ENCODE data around the gene CLEC2D.
A peak's percentile ranks its signal among the peaks of the same experiment; 100 is the strongest.
"Not testable (repeated sequence)": the region's sequence is repeated elsewhere in the genome, so short reads cannot be mapped to it uniquely, and the experiment has no call there.

Gene CLEC2D

DNA sequence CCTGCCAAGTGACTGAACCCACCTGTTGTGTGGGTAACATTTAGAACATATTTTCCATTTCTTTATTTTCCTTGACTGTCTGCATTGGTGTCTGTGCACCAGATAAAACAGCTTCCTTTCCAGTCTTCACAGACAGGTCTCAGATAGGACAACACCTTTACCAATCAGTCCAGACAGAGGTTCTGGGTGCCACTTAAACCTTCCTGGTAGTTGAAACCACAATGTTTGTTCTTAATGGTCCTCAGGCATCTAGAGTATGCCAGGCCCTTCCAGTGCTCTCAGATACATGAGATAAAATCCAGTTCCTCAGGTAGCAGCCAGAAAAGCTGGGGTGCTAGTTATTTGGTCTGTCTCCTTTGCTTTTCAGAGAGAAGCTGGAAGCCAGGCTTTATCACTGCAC, 7.0 kb upstream of the CLEC2D start:
- TF ChIP-seq, protein P1, sequence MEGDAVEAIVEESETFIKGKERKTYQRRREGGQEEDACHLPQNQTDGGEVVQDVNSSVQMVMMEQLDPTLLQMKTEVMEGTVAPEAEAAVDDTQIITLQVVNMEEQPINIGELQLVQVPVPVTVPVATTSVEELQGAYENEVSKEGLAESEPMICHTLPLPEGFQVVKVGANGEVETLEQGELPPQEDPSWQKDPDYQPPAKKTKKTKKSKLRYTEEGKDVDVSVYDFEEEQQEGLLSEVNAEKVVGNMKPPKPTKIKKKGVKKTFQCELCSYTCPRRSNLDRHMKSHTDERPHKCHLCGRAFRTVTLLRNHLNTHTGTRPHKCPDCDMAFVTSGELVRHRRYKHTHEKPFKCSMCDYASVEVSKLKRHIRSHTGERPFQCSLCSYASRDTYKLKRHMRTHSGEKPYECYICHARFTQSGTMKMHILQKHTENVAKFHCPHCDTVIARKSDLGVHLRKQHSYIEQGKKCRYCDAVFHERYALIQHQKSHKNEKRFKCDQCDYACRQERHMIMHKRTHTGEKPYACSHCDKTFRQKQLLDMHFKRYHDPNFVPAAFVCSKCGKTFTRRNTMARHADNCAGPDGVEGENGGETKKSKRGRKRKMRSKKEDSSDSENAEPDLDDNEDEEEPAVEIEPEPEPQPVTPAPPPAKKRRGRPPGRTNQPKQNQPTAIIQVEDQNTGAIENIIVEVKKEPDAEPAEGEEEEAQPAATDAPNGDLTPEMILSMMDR (conservative IDR thresholded peaks at IDR 0.05; ENCODE audit: low read depth, low read length) = no peak
- Histone ChIP-seq H3K4me3 (IDR thresholded peaks at IDR 0.05; ENCODE audit: insufficient read depth, low read depth, low read length) (no peak overlapping the region), H3K9ac (no peak overlapping the region), H2AFZ (ENCODE audit: low read depth) (no peak overlapping the region), H3K4me2 (no peak overlapping the region), H4K20me1 (ENCODE audit: insufficient read depth) (no peaks in the 10 kb centered on the region), H3K4me1 (ENCODE audit: low read depth, poor library complexity, severe bottlenecking) (peaks cover 18% of the 10 kb centered on the region), H3K27ac (no peak overlapping the region), H3K36me3 (ENCODE audit: insufficient read depth) (no peaks in the 10 kb centered on the region), H3K79me2 (ENCODE audit: insufficient read depth, low read depth) (no peaks in the 10 kb centered on the region), H3K27me3 (ENCODE audit: insufficient read depth, low read depth) (no peaks in the 10 kb centered on the region)

DNA sequence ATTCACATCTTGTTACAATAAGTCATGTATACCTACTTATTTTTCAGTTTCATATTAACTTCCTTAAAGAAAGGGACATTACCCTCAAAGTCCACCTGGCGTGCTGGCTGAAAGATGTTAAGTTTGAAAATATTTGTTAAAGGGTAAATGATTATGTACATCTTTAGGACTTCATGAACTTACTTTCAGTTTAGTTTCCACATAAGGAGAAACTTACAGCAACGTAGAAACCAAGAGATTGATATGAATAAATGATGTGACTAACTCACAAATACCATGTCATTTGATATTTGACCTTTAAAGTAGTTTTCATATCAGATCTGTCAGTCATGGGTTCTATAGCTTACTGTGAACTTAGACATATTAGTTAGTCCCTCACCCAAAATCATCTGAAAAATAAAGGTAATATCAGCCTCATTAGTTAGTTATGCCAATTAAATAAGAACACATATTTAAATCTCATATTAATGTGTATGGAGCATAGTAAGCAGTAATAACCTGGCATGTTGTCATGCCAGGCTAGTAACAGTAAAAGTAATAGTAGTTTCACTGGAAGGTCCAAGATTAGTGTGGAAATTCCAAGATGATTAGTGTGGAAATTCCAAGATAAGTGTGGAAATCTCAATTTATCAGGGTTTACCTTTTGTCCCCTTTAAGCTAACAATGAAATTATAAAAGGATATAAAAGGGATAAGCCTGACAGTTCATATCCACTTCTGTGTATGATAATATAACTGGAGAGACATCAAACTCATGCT, 1.9 kb upstream of the CLEC2D start:
- TF ChIP-seq, protein P1 (conservative IDR thresholded peaks at IDR 0.05; ENCODE audit: low read depth, low read length) = no peak
- H3K4me1 ChIP-seq (ENCODE audit: low read depth, poor library complexity, severe bottlenecking) = peaks cover 67% of the 10 kb centered on the region
- H4K20me1 ChIP-seq (ENCODE audit: insufficient read depth) = no peaks in the 10 kb centered on the region
- H3K36me3 ChIP-seq (ENCODE audit: insufficient read depth) = no peaks in the 10 kb centered on the region
- no peak overlapping the region for H3K9ac ChIP-seq
- peak overlapping the region; percentile 62; the same call in 1 of the 2 replicates for H3K27ac ChIP-seq
- H3K27me3 ChIP-seq (ENCODE audit: insufficient read depth, low read depth) = no peaks in the 10 kb centered on the region
- no peak overlapping the region for H2AFZ ChIP-seq (ENCODE audit: low read depth)
- no peak overlapping the region for H3K4me3 ChIP-seq (IDR thresholded peaks at IDR 0.05; ENCODE audit: insufficient read depth, low read depth, low read length)
- no peaks in the 10 kb centered on the region; the same call in 1 of the 2 replicates for H3K79me2 ChIP-seq (ENCODE audit: insufficient read depth, low read depth)
- peak overlapping the region; percentile 18 for H3K4me2 ChIP-seq

DNA sequence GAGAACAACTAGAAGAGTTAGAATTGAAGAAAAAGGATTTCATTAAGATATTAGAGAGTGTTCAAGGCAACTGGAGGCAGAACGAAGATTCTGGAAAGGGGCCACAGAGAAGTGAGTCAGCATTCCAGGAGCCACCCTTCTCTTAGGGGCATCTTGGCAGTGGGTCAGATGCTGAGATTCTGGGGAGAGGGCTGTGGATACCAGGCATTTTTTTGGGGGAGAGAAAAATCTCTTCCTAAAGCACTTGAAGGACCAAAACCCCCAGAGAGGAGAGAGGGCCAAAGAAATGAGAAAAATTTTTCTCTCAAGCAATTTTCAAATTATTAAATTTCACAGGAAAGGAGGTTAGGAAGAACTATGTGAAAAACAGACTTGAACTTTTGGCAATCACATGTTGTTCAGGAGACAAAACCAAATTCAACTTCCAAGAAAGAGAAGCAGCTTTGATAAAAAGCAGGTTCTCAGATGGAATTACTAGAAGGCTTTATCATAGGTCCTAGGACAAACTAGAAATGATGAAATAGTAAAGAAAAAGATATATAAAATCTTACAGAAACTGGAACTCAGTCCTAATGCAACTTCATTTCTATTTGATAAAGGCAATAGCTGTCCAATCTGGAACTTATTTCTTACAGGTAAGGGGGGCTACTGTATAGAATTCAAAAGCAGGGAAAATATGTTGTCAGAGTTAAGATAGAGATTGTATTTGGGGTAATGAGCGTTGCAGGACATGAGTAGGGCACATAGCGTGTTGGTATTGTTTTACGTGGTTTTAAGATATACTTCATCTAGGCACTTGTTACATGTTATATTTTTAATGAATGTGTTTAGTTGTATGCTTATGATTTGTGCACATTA, 1.1 kb upstream of the CLEC2D start:
- Histone ChIP-seq H2AFZ (ENCODE audit: low read depth) (no peak overlapping the region), H4K20me1 (ENCODE audit: insufficient read depth) (no peaks in the 10 kb centered on the region), H3K4me2 (peak overlapping the region; percentile 58), H3K4me1 (ENCODE audit: low read depth, poor library complexity, severe bottlenecking) (peaks cover 76% of the 10 kb centered on the region), H3K9ac (no peak overlapping the region), H3K79me2 (ENCODE audit: insufficient read depth, low read depth) (no peaks in the 10 kb centered on the region; the same call in 1 of the 2 replicates), H3K36me3 (ENCODE audit: insufficient read depth) (no peaks in the 10 kb centered on the region), H3K27me3 (ENCODE audit: insufficient read depth, low read depth) (no peaks in the 10 kb centered on the region), H3K27ac (peak overlapping the region; percentile 62; the same call in 1 of the 2 replicates), H3K4me3 (IDR thresholded peaks at IDR 0.05; ENCODE audit: insufficient read depth, low read depth, low read length) (no peak overlapping the region)
- TF ChIP-seq, protein P1 (conservative IDR thresholded peaks at IDR 0.05; ENCODE audit: low read depth, low read length) = no peak

DNA sequence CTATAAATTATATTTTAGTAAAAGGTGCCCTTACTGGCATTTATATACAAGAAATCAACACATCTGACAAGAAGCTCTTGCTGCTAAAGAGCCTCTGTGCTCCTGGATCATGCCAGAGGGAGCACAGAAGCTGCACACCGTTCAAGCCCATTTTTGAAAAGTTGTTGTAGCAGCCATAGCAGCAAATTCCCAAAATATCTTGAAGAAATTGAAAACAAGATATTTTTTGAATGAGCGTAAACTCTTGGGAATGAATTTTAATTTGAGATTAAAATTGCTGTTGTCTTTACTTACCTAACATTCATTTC, 540 bp upstream of the CLEC2D start:
- Histone ChIP-seq H2AFZ (ENCODE audit: low read depth) (no peak overlapping the region), H3K27ac (peak overlapping the region; percentile 62), H3K9ac (no peak overlapping the region; the same call in 1 of the 2 replicates), H3K4me1 (ENCODE audit: low read depth, poor library complexity, severe bottlenecking) (peaks cover 80% of the 10 kb centered on the region), H3K79me2 (ENCODE audit: insufficient read depth, low read depth) (no peaks in the 10 kb centered on the region; the same call in 1 of the 2 replicates), H4K20me1 (ENCODE audit: insufficient read depth) (no peaks in the 10 kb centered on the region), H3K36me3 (ENCODE audit: insufficient read depth) (no peaks in the 10 kb centered on the region), H3K4me2 (peak overlapping the region; percentile 58), H3K4me3 (IDR thresholded peaks at IDR 0.05; ENCODE audit: insufficient read depth, low read depth, low read length) (no peak overlapping the region), H3K27me3 (ENCODE audit: insufficient read depth, low read depth) (no peaks in the 10 kb centered on the region)
- TF ChIP-seq, protein P1 (conservative IDR thresholded peaks at IDR 0.05; ENCODE audit: low read depth, low read length) = no peak

DNA sequence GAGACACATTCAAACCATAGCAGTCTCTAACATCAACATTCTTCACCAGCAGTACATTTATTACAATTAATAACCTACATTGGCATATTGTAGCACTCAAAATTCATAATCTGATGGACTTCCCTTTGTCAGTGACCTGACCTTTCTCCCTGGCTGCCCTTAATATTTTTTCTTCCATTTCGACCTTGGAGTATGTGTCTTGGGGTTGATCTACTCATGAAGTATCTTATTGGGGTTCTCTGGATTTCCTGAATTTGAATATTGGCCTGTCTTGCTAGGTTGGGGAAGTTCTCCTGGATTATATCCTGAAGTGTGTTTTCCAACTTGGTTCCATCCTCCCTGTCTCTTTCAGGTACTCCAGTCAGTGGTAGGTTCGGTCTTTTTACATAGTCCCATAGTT, 2.8 kb downstream of the CLEC2D start:
- Histone ChIP-seq H3K9ac (peak overlapping the region; percentile 52; the same call in 1 of the 2 replicates), H3K4me2 (peak overlapping the region; percentile 86), H3K4me1 (ENCODE audit: low read depth, poor library complexity, severe bottlenecking) (peaks cover 86% of the 10 kb centered on the region), H3K27ac (peak overlapping the region; percentile 89)
- H3K79me2 ChIP-seq (ENCODE audit: insufficient read depth, low read depth); H3K27me3 ChIP-seq (ENCODE audit: insufficient read depth, low read depth); H4K20me1 ChIP-seq (ENCODE audit: insufficient read depth); H2AFZ ChIP-seq (ENCODE audit: low read depth); H3K36me3 ChIP-seq (ENCODE audit: insufficient read depth); H3K4me3 ChIP-seq (IDR thresholded peaks at IDR 0.05; ENCODE audit: insufficient read depth, low read depth, low read length): not testable (repeated sequence)

Measured in KMS-11 (cell line).